SK-N-MC (cell line): ENCODE measurements around the gene LINC01488.

Experiments
- DNase-seq: peaks from one replicate; pipeline ENCODE4 v3.0.0-alpha.2; 2011; ENCODE audit warnings: low read depth, low spot score
- H3K27ac ChIP-seq: fragments of 200-600 bp; sonication (generic); 2 replicates; pipeline ENCODE4 v1.5.1; 2016; ENCODE audit warnings: mixed run types
- H3K36me3 ChIP-seq: fragments of 200-600 bp; sonication (generic); 2 replicates; pipeline ENCODE4 v1.6.1; 2017; ENCODE audit warnings: antibody characterized with exemption, low read length, mixed read lengths; ENCODE audit not compliant: insufficient read depth
- H3K4me3 ChIP-seq: fragments of 200-600 bp; sonication (generic); 2 replicates; pipeline ENCODE4 v1.5.1; 2016
- H3K9ac ChIP-seq: fragments of 200-600 bp; sonication (generic); 2 replicates; pipeline ENCODE4 v1.8.0; 2017; ENCODE audit warnings: mixed run types, mixed read lengths; ENCODE audit not compliant: insufficient read length
- H3K9me3 ChIP-seq: fragments of 200-600 bp; sonication (generic); 2 replicates; pipeline ENCODE4 v1.6.1; 2017; ENCODE audit warnings: low read depth, mild to moderate bottlenecking, antibody characterized with exemption, low read length, moderate library complexity, mixed read lengths
- EZH2 ChIP-seq: fragments of 200-600 bp; sonication (generic); IDR thresholded peaks from one replicate; pipeline ENCODE4 v1.6.1; 2017; ENCODE audit warnings: antibody characterized with exemption
- FOXP2 ChIP-seq: optimal IDR thresholded peaks from 2 replicates; pipeline ENCODE3; 2011; ENCODE audit warnings: mild to moderate bottlenecking, moderate library complexity; ENCODE audit not compliant: insufficient read depth; ENCODE audit errors: extremely low read length, control extremely low read depth
- POLR2AphosphoS5 ChIP-seq: IDR thresholded peaks from 2 replicates; pipeline ENCODE4 v1.6.1; 2012; ENCODE audit warnings: mild to moderate bottlenecking, low read depth, low read length, borderline replicate concordance

LINC01488 gene

GRCh38 chr11:69534166-69534530 lies 52.7 kb downstream of the LINC01488 start:
- TF ChIP-seq FOXP2 (no peak), EZH2 (no peak), POLR2AphosphoS5 (no peak)
- Histone ChIP-seq H3K36me3 (no peaks in the 10 kb centered on the region), H3K9ac (no peak overlapping the region), H3K9me3 (no peaks in the 10 kb centered on the region), H3K4me3 (no peak overlapping the region), H3K27ac (no peak overlapping the region)
- no peak for DNase-seq

DNA sequence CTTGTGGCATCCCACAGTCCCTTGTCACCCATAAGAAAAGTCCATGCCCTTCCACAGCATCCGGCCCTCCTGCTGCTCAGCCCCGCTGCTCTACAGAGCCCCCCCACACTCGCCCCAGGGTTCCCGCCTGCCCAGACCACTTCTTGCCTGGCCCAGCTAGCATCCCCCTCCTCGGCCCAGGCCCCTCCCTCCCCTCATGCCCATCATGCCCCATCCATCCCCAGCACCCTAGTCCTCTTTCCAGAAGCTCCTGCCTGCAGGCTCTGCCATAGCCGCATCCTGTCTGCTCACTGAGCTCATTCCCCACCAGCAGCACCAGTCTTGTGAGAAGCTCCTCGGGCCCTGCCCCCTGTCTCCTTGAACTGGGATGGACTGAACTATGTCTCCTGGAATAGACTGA lies 54.4 kb downstream of the LINC01488 start:
- Histone ChIP-seq H3K4me3 (no peak overlapping the region), H3K9ac (no peak overlapping the region), H3K27ac (no peak overlapping the region), H3K9me3 (no peaks in the 10 kb centered on the region), H3K36me3 (no peaks in the 10 kb centered on the region)
- TF ChIP-seq EZH2, result no peak
- TF ChIP-seq FOXP2, result no peak
- TF ChIP-seq POLR2AphosphoS5, result no peak
- DNase-seq, result no peak

- TF ChIP-seq POLR2AphosphoS5 (no peak), FOXP2 (no peak)
- H3K9ac ChIP-seq, result no peak overlapping the region
Measured at GRCh38 chr11:69536406-69536805, 54.9 kb downstream of the LINC01488 start.

DNA sequence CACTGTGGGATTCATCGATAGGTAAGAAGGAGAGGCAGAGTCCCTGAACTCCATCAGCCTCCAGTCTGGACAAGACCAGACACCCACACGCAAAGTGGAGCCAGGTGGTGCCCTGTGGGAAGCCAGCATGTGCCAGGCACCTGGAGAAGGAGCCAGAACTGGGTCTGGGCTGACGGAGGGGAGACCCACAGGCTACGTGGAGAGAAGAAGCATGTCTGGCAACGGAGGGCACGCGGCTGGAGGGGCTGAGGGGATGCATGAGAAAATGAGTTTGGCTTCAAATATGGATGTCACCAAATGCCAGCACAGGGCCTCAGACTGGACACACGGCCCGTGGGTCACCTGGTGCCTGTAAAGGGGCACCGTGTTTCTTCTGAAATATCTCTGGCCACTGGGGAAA lies 55.7 kb downstream of the LINC01488 start:
- H3K27ac ChIP-seq, result no peak overlapping the region
- no peaks in the 10 kb centered on the region for H3K9me3 ChIP-seq
- H3K4me3 ChIP-seq, result no peak overlapping the region
- TF ChIP-seq POLR2AphosphoS5, result no peak
- TF ChIP-seq FOXP2, result no peak
- no peak for TF ChIP-seq EZH2
- H3K36me3 ChIP-seq, result no peaks in the 10 kb centered on the region
- no peak overlapping the region for H3K9ac ChIP-seq
- no peak for DNase-seq

More at GRCh38 chr11:69536406-69536805, 54.9 kb downstream of the LINC01488 start:
- Histone ChIP-seq H3K36me3 (no peaks in the 10 kb centered on the region), H3K27ac (no peak overlapping the region), H3K4me3 (no peak overlapping the region), H3K9me3 (no peaks in the 10 kb centered on the region)
- no peak for DNase-seq

DNA sequence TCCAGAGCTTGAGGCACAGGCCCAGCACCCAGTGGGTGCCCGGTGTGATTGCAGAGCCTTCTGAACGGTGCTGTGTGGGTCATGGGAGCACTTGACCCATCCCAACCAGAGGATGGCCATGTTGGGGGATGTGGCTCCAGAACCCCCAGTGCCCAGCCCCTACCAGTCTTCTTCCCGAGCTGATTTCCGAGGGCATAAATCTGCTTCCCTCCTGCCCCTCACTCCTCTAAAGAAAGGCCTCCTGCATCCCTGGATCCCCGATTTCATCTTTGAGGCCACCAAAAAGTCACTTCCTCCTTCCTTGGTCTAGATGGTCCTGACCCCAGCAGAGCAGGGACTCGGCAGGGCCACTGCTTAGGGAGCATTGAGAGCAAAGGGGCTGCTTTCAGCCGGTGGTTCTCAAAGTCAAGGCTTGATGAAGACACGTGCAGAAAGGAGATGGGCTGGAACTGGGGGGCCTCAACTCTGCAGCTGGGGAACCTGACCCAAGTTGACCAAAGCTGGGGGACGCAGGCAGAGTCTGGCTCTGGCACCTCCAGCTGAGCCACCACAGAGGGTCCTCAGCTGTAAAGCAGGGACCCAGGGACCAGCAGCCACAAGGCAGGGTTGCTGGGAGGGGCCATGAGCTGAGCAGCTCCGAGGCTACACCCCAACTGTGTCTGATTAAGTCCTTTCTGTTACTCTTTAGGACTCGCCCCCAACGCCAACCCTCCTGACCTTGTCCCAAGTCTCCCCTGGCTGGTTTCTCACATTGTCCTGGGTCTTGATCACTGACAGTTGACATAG lies 56.6 kb downstream of the LINC01488 start:
- DNase-seq, result no peak
- H3K9ac ChIP-seq, result no peak overlapping the region
- TF ChIP-seq EZH2 (no peak), POLR2AphosphoS5 (no peak), FOXP2 (no peak)
- no peak overlapping the region for H3K4me3 ChIP-seq
- no peaks in the 10 kb centered on the region for H3K9me3 ChIP-seq
- H3K27ac ChIP-seq, result no peak overlapping the region
- no peaks in the 10 kb centered on the region for H3K36me3 ChIP-seq

- H3K27ac ChIP-seq, result peak overlapping the region; percentile 69; the same call in 1 of the 2 replicates
- H3K9ac ChIP-seq, result no peak overlapping the region
- no peak overlapping the region for H3K4me3 ChIP-seq
- H3K9me3 ChIP-seq, result no peaks in the 10 kb centered on the region
- TF ChIP-seq FOXP2, result no peak
- no peak for TF ChIP-seq EZH2
- TF ChIP-seq POLR2AphosphoS5, result no peak
- H3K36me3 ChIP-seq, result no peaks in the 10 kb centered on the region
- no peak for DNase-seq
Measured at GRCh38 chr11:69538854-69539253, 57.4 kb downstream of the LINC01488 start.

- TF ChIP-seq FOXP2 (no peak), POLR2AphosphoS5 (no peak), EZH2 (no peak)
- DNase-seq, result no peak
- no peaks in the 10 kb centered on the region for H3K36me3 ChIP-seq
Measured at GRCh38 chr11:69539416-69540117, 58.1 kb downstream of the LINC01488 start.

DNA sequence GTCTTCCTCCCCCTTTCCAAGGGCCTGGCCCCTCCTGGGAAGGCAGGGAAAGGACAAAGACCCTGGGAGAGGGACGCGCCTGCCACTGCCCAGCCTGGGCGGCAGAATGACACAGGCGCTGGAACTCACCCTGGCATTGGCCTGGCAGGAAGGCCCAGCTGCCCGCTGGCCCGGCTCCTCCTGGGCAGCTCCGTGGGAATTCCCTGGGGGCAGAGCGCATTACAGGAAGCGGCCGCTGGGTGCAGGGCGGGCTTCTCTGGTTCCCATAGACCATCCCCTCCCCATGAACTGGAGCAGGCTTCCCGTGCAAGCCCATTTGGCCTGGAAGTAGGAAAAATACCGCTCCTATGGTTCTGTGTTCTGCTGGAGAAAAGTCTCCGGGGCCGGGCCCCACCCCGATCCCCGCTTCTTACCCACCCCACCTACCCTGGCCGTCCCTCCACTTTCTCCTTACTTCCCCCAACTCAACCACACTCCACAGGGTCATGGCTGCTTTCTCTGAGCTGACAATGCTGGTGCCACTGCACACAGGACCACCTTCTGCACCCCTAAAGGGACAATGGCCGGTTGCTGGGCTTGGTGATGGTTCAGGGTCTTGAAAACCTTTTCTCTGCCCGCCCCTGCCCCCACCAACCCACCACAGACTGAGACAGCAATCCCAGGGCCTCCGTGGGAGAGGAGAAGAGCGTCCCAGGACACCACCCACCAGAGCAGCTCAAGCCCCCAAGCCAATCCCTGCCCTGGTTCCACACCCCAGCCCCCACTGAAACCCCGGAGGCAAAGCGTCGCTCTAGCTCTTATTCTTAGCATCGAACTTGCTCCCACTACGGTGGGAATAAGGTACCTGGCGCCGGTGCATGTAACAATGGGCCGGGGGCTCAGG lies 58.9 kb downstream of the LINC01488 start:
- Histone ChIP-seq H3K27ac (peak overlapping the region; percentile 69), H3K9ac (peak overlapping the region; percentile 41)
- no peak for DNase-seq

More at GRCh38 chr11:69539416-69540117, 58.1 kb downstream of the LINC01488 start:
- peak overlapping the region; percentile 69 for H3K27ac ChIP-seq
- no peaks in the 10 kb centered on the region for H3K9me3 ChIP-seq
- H3K4me3 ChIP-seq, result no peak overlapping the region; the same call in none of the 2 replicates
- H3K9ac ChIP-seq, result peak overlapping the region; percentile 41

More for the DNA sequence above, 58.9 kb downstream of the LINC01488 start:
- no peak overlapping the region; the same call in none of the 2 replicates for H3K4me3 ChIP-seq
- no peaks in the 10 kb centered on the region for H3K36me3 ChIP-seq
- no peaks in the 10 kb centered on the region for H3K9me3 ChIP-seq
- TF ChIP-seq FOXP2 (no peak), POLR2AphosphoS5 (no peak)
